Esophagus muscularis mucosa (tissue), 3 donors: ENCODE data around the gene VEPH1.
A peak's percentile ranks its signal among the peaks of the same experiment; 100 is the strongest.

ENCODE experiments used
- CTCF ChIP-seq, 3 experiments: fragments of 200-600 bp in 2 of 3; fragments of 450-650 bp in 1 of 3; sonication (generic) in 2 of 3; IDR thresholded peaks; one replicate each; pipeline ENCODE4 v1.5.1; 2017 to 2019; ENCODE audit warnings: antibody characterized with exemption in 3 of 3, mild to moderate bottlenecking in 2 of 3, moderate library complexity in 1 of 3
- EP300 ChIP-seq: sonication (generic); formaldehyde crosslinking; IDR thresholded peaks from one replicate; pipeline ENCODE4 v1.6.1; 2017; ENCODE audit warnings: antibody characterized with exemption

DNA sequence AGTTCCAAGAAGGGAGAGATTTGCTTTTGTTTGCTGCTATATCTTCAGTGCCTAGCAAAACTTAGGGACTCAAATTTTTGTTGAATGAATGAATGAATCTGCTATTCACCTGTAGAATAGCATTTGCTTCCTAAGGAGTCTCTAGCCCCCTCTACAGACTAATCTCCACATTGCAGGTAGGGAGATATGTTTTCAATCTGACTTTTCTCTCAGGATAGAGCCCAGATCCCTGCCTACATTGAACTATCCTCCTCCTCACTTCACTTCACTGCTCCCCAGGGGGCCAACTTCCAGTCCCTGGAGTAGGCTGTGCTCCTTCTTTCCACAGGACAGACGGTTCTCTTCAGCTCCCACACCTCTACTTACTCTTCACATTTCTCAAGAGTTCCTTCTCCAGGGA lies 148.5 kb downstream of the VEPH1 start:
- peak in 1 of 3 experiments; percentile 17 for TF ChIP-seq CTCF (IDR thresholded peaks at IDR 0.05)
- TF ChIP-seq EP300, result no peak
